Ramos (cell line): ENCODE data around the gene RITA1.

Experiments used
- in situ Hi-C: fragments of 300-500 bp; cut with MboI; formaldehyde crosslinking; loops from one replicate; pipeline ENCODE4 v1.14.3; 2022; ENCODE audit warnings: low sequenced_read_pairs; ENCODE audit not compliant: unreplicated experiment

Gene RITA1

GRCh38 chr12:113152835-113153814 lies 32.4 kb upstream of the RITA1 start:
- in situ Hi-C loops = loop anchor here (10.0 kb wide), 1 partner anchor 248 kb away; the partner anchor contains the start of gene OAS1

- in situ Hi-C loops = loop anchor here (10.0 kb wide), 1 partner anchor 250 kb away; the partner anchor contains the start of gene OAS1
Measured at GRCh38 chr12:113154351-113154973, 31.1 kb upstream of the RITA1 start.

- in situ Hi-C loops = loop anchor here (10.0 kb wide), 1 partner anchor 250 kb away; the partner anchor contains the start of gene OAS1
Measured at GRCh38 chr12:113155060-113155459, 30.5 kb upstream of the RITA1 start.

- in situ Hi-C loops = loop anchor here (10.0 kb wide), 1 partner anchor 251 kb away; the partner anchor contains the start of gene OAS1
Measured at GRCh38 chr12:113155646-113156045, 29.9 kb upstream of the RITA1 start.

- in situ Hi-C loops = loop anchor here (10.0 kb wide), 1 partner anchor 253 kb away; the partner anchor contains the start of gene OAS1
Measured at GRCh38 chr12:113157218-113157859, 28.2 kb upstream of the RITA1 start.

- in situ Hi-C loops = loop anchor here (10.0 kb wide), 1 partner anchor 254 kb away; the partner anchor contains the start of gene OAS1
Measured at GRCh38 chr12:113158439-113159203, 26.9 kb upstream of the RITA1 start.

GRCh38 chr12:113159937-113160336 lies 25.6 kb upstream of the RITA1 start:
- in situ Hi-C loops = loop anchor here (10.0 kb wide), 1 partner anchor 255 kb away; the partner anchor contains the start of gene OAS1

- in situ Hi-C loops = no loop called here
Measured at GRCh38 chr12:113161415-113162016, 24.0 kb upstream of the RITA1 start.

- in situ Hi-C loops = no loop called here
Measured at GRCh38 chr12:113162102-113163029, 23.2 kb upstream of the RITA1 start.

GRCh38 chr12:113163030-113163360 lies 22.5 kb upstream of the RITA1 start:
- in situ Hi-C loops = no loop called here

GRCh38 chr12:113164014-113164413 lies 21.5 kb upstream of the RITA1 start:
- in situ Hi-C loops = no loop called here

GRCh38 chr12:113165521-113166450 lies 19.7 kb upstream of the RITA1 start:
- in situ Hi-C loops = no loop called here

- in situ Hi-C loops = no loop called here
Measured at GRCh38 chr12:113167868-113168267, 17.7 kb upstream of the RITA1 start.

GRCh38 chr12:113169697-113170096 lies 15.8 kb upstream of the RITA1 start:
- in situ Hi-C loops = loop anchor here (5.0 kb wide), 1 partner anchor 122 kb away; no protein-coding TSS in a partner anchor

- in situ Hi-C loops = loop anchor here (5.0 kb wide), 1 partner anchor 123 kb away; no protein-coding TSS in a partner anchor
Measured at GRCh38 chr12:113170457-113170856, 15.1 kb upstream of the RITA1 start.

- in situ Hi-C loops = loop anchor here (5.0 kb wide), 1 partner anchor 124 kb away; no protein-coding TSS in a partner anchor
Measured at GRCh38 chr12:113170926-113171325, 14.6 kb upstream of the RITA1 start.

- in situ Hi-C loops = loop anchor here (5.0 kb wide), 1 partner anchor 124 kb away; no protein-coding TSS in a partner anchor
Measured at GRCh38 chr12:113171543-113171942, 14.0 kb upstream of the RITA1 start.
